ENCODE results near the gene CXCL13.

Gene CXCL13

GRCh38 chr4:77619408-77619807 is 13.8 kb downstream of the CXCL13 start:
- no peak for DNase-seq (ENCODE audit: low read depth)
- H3K4me3 ChIP-seq (ENCODE audit: control insufficient read depth, low read depth, low read length) = no peak overlapping the region
- TF ChIP-seq, protein P1, sequence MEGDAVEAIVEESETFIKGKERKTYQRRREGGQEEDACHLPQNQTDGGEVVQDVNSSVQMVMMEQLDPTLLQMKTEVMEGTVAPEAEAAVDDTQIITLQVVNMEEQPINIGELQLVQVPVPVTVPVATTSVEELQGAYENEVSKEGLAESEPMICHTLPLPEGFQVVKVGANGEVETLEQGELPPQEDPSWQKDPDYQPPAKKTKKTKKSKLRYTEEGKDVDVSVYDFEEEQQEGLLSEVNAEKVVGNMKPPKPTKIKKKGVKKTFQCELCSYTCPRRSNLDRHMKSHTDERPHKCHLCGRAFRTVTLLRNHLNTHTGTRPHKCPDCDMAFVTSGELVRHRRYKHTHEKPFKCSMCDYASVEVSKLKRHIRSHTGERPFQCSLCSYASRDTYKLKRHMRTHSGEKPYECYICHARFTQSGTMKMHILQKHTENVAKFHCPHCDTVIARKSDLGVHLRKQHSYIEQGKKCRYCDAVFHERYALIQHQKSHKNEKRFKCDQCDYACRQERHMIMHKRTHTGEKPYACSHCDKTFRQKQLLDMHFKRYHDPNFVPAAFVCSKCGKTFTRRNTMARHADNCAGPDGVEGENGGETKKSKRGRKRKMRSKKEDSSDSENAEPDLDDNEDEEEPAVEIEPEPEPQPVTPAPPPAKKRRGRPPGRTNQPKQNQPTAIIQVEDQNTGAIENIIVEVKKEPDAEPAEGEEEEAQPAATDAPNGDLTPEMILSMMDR (IDR thresholded peaks at IDR 0.05; ENCODE audit: control insufficient read depth, insufficient read depth, low read depth, low read length, missing control alignments) = no peak

- no peak overlapping the region for H3K4me3 ChIP-seq (ENCODE audit: control insufficient read depth, low read depth, low read length)
- DNase-seq (ENCODE audit: low read depth) = no peak
- TF ChIP-seq, protein P1 (IDR thresholded peaks at IDR 0.05; ENCODE audit: control insufficient read depth, insufficient read depth, low read depth, low read length, missing control alignments) = no peak
These were observed 15.6 kb downstream of the CXCL13 start for GRCh38 chr4:77621254-77621653.

- H3K4me3 ChIP-seq (ENCODE audit: control insufficient read depth, low read depth, low read length) = no peak overlapping the region
- DNase-seq (ENCODE audit: low read depth) = no peak
- TF ChIP-seq, protein P1 (IDR thresholded peaks at IDR 0.05; ENCODE audit: control insufficient read depth, insufficient read depth, low read depth, low read length, missing control alignments) = no peak
These were observed 17.5 kb downstream of the CXCL13 start for GRCh38 chr4:77623091-77623490.

DNA sequence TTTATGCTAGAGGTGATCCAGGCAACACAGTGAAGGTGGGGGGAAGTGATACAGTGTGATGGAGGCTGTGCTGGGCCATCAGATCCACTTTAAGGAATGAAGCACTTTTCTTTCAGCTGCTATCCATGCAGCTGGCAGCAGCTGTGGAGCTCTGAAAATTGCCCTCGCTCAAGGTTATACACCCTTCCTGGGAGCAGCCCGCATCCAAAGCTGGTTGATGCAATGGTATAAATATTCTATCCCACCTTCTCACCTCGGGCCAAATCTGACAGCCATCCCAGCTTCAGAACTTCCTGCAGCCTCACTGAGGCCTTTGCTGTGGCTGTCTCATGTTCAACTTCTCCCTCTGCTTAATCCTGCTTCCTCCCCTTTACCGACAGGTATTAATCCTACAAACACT is 18.6 kb downstream of the CXCL13 start:
- TF ChIP-seq, protein P1 (IDR thresholded peaks at IDR 0.05; ENCODE audit: control insufficient read depth, insufficient read depth, low read depth, low read length, missing control alignments) = no peak
- DNase-seq (ENCODE audit: low read depth) = no peak

GRCh38 chr4:77625485-77625884 is 19.9 kb downstream of the CXCL13 start:
- TF ChIP-seq, protein P1 (IDR thresholded peaks at IDR 0.05; ENCODE audit: control insufficient read depth, insufficient read depth, low read depth, low read length, missing control alignments) = no peak
- no peak for DNase-seq (ENCODE audit: low read depth)
- no peak overlapping the region for H3K4me3 ChIP-seq (ENCODE audit: control insufficient read depth, low read depth, low read length)

More for the DNA sequence above, 18.6 kb downstream of the CXCL13 start:
- H3K4me3 ChIP-seq (ENCODE audit: control insufficient read depth, low read depth, low read length) = no peak overlapping the region

GRCh38 chr4:77629885-77630284 is 24.3 kb downstream of the CXCL13 start:
- no peak for DNase-seq (ENCODE audit: low read depth)
- no peak overlapping the region for H3K4me3 ChIP-seq (ENCODE audit: control insufficient read depth, low read depth, low read length)
- TF ChIP-seq, protein P1 (IDR thresholded peaks at IDR 0.05; ENCODE audit: control insufficient read depth, insufficient read depth, low read depth, low read length, missing control alignments) = no peak

DNA sequence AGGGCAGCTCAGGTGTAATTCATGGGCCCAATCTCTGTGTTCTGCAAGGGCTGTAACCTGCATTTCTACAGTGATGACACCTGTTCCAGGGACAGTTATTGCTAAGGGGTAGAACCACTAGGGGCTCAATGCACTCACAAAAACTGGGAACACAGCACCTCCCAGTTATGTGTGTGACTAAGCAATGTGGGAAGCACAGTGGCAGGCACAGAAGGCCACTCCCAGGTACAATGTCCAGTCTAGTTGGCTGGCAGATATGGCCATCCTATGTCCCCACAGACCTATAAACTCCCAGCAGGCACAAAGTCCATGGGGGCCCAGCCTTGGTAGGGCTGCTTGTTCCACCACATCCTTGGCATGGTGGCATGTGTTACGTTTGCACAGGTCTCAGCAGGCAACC is 25.7 kb downstream of the CXCL13 start:
- TF ChIP-seq, protein P1 (IDR thresholded peaks at IDR 0.05; ENCODE audit: control insufficient read depth, insufficient read depth, low read depth, low read length, missing control alignments) = no peak
- DNase-seq (ENCODE audit: low read depth) = no peak
- H3K4me3 ChIP-seq (ENCODE audit: control insufficient read depth, low read depth, low read length) = no peak overlapping the region
